Heart right ventricle (tissue), 16 donors: ENCODE data around the gene ELOA2. TPM values are rescaled to one million over a fixed set of nuclear protein-coding genes. Genes with fewer than 3 reads are reported as not detected.
A peak's percentile ranks its signal among the peaks of the same experiment; 100 is the strongest.
"Not testable (repeated sequence)": the region's sequence is repeated elsewhere in the genome, so short reads cannot be mapped to it uniquely, and the experiment has no call there.

Experiments
- ATAC-seq, 8 donors: fragments of 200-7000 bp; cut with Tn5 transposase; one replicate each; pipeline ENCODE4 v1.9.1; 2020; ENCODE audit warnings: mild to moderate bottlenecking in 8 of 8, moderate library complexity in 8 of 8, moderate number of reproducible peaks in 1 of 8
- DNase-seq, 2 donors: peaks; one replicate each; pipeline ENCODE4 v3.0.0-alpha.2; 2020
- H3K27ac ChIP-seq, 10 donors: fragments of 200-600 bp; sonication (generic) in 2 of 10; one replicate each; pipeline versions ENCODE4 v1.5.0 to v1.8.0; 2020 to 2022; ENCODE audit warnings: mild to moderate bottlenecking in 3 of 10
- H3K27me3 ChIP-seq, 7 donors: fragments of 200-600 bp; one replicate each; pipeline ENCODE4 v1.8.0; 2021 to 2022; ENCODE audit warnings: mild to moderate bottlenecking in 2 of 7
- H3K36me3 ChIP-seq, 9 donors: fragments of 200-600 bp; sonication (generic) in 1 of 9; one replicate each; pipeline versions ENCODE4 v1.5.0 to v1.8.0; 2020 to 2022; ENCODE audit warnings: mild to moderate bottlenecking in 2 of 9
- H3K4me1 ChIP-seq, 9 donors: fragments of 200-600 bp; sonication (generic) in 1 of 9; one replicate each; pipeline versions ENCODE4 v1.5.0 to v1.8.0; 2020 to 2022; ENCODE audit warnings: mild to moderate bottlenecking in 4 of 9
- H3K4me3 ChIP-seq, 10 donors: fragments of 200-600 bp; sonication (generic) in 2 of 10; one replicate each; pipeline versions ENCODE4 v1.5.0 to v1.8.0; 2020 to 2022; ENCODE audit warnings: mild to moderate bottlenecking in 7 of 10, moderate library complexity in 2 of 10
- H3K9me3 ChIP-seq, 11 donors: fragments of 200-600 bp in 10 of 11; sonication (generic) in 2 of 11; one replicate each; pipeline versions ENCODE4 v1.5.0 to v1.8.0; 2013 to 2022; ENCODE audit warnings: mild to moderate bottlenecking in 2 of 11, control low read depth in 1 of 11, moderate library complexity in 1 of 11
- WGBS, 2 donors: extraction: QIAGEN DNeasy Blood & Tissue Kit; methylation state at CpG; one replicate each; pipeline ENCODE4 v1.1.7; 2013; ENCODE audit warnings: inconsistent platforms in 1 of 2; 5-methylcytosine and 5-hydroxymethylcytosine counted together
- intact Hi-C, 10 donors: fragments of 100-400 bp; cut with DNase I; formaldehyde crosslinking; loops; one replicate each; pipeline versions ENCODE4 v1.11.1 to v1.14.2; 2022
- polyA plus RNA-seq, 2 donors: library from polyadenylated mRNA; stranded (reverse); fragments of 200-250 nt; gene quantifications; one replicate each; pipeline ENCODE4 v1.2.3, GENCODE V29; 2013
- total RNA-seq, 10 donors: library from RNA; stranded (reverse); fragmentation: NEBNext Ultra II Directional in 3 of 10; extraction: Animal tissue kit (Norgen Biotek cat#: 25700) in 3 of 10; gene quantifications; one replicate each; pipeline versions ENCODE4 v1.2.1 to v1.2.4, GENCODE V29; 2021 to 2023
- donor health status: Arrhythmogenic right ventricular cardiomyopathy.
- donor health status: ischemic (EF 13 %, LVEDD 7.1; RV severe dilation, severe dysfunction).
- donor health status: healthy with polysubstance abuse.
- donor health status: DM: no; HTN: yes; CAD: no.
- donor health status: DM: no; HTN: no; CAD: no.
- donor health status: ischemic (EF 25% LVEDD 6.9; RV normal size, moderate dysfunction).
- donor health status: ischemic (EF 25% LVEDD 5.7; RV mildly dilated, moderate dysfunction).
- donor health status: healthy.
- donor health status: DM: yes; HTN: yes; CAD: no.
- donor health status: Ischemic cardiomyopathy.
- donor health status: ischemic (EF 35%, LVEDD 5.7; RV mildly dilated, moderate dysfunction).
- donor health status: nonischemic (EF 11% LVEDD 7.7; RV severe dilation, severe dysfunction).
- donor health status: DM: yes; HTN: yes; CAD: no.
- donor health status: PGD.
- donor health status: ischemic (EF 29% LVEDD 5.4; RV normal size, mild dysfunction).
- donor health status: nonischemic (EF 23%, LVEDD 6.1; RV moderate dilation, normal function).

The ELOA2 gene
- total and polyA plus RNA-seq, 12 donors, result not detected

- H3K36me3 ChIP-seq, H3K27ac ChIP-seq, H3K4me3 ChIP-seq, H3K4me1 ChIP-seq, H3K27me3 ChIP-seq, DNase-seq, intact Hi-C loops: not testable (repeated sequence)
- peaks cover 0 to 10% (median 0%) of the 10 kb centered on the region in 11 donors for H3K9me3 ChIP-seq
- no CpG with 5 or more reads among the region's 19 CpGs for WGBS, 2 donors
- ATAC-seq, result peak in 3 of 8 donors; percentile 12 to 29 (median 18)
These were observed 14.7 kb downstream of the ELOA2 start for GRCh38 chr18:47020757-47021156.

GRCh38 chr18:47019870-47020269 is 15.6 kb downstream of the ELOA2 start:
- intact Hi-C loops, ATAC-seq, DNase-seq: not testable (repeated sequence)

More at GRCh38 chr18:47019870-47020269, 15.6 kb downstream of the ELOA2 start:
- H3K9me3 ChIP-seq, H3K4me3 ChIP-seq, H3K27me3 ChIP-seq, H3K4me1 ChIP-seq, H3K27ac ChIP-seq, H3K36me3 ChIP-seq: not testable (repeated sequence)
- WGBS, 2 donors, result no CpG with 5 or more reads among the region's 10 CpGs

Other genes with a start within 250 kb of the ELOA2 start
- 10 to 100 TPM; 25.5 to 39.2 (median 34.9) TPM for gene PIAS2, start 118.1 kb downstream of the ELOA2 start, total RNA-seq
- gene PIAS2, start 118.1 kb downstream of the ELOA2 start, polyA plus RNA-seq, result 1 to 10 TPM; 3.4 to 6.1 TPM
- gene KATNAL2, start 118.0 kb downstream of the ELOA2 start, total RNA-seq, result 1 to 10 TPM in 9 of 10 donors, under 1 TPM in 1; 0.93 to 3.9 (median 2.2) TPM
- 1 to 10 TPM in 1 of 2 donors, under 1 TPM in 1; 0.74 to 6.1 TPM for gene KATNAL2, start 118.0 kb downstream of the ELOA2 start, polyA plus RNA-seq
- 10 to 100 TPM; 31.1 to 52.4 (median 38.9) TPM for gene HDHD2, start 114.9 kb upstream of the ELOA2 start, total RNA-seq
- gene HDHD2, start 114.9 kb upstream of the ELOA2 start, polyA plus RNA-seq, result 10 to 100 TPM; 16.8 to 17.9 TPM
- gene IER3IP1, start 140.7 kb upstream of the ELOA2 start, total RNA-seq, result 10 to 100 TPM in 5 of 10 donors, 1 to 10 TPM in 5; 8.5 to 12.7 (median 10.1) TPM
- 10 to 100 TPM; 14.6 to 18.0 TPM for gene IER3IP1, start 140.7 kb upstream of the ELOA2 start, polyA plus RNA-seq
- gene SKOR2, start 216.0 kb upstream of the ELOA2 start, total RNA-seq, result not detected
- gene SKOR2, start 216.0 kb upstream of the ELOA2 start, polyA plus RNA-seq, result not detected